NCI-H2081 treated with DMSO at 0.1 percent for 48 hours (cell line): Measurements from ENCODE around the gene SCT.
A peak's percentile ranks its signal among the peaks of the same experiment; 100 is the strongest.

Source experiments
- DNase-seq: peaks from one replicate; lab custom pipeline; 2025; lab: John Stamatoyannopoulos, UW

SCT gene

GRCh38 chr11:621838-622237, 5.1 kb downstream of the SCT start:
- no peak for DNase-seq

- DNase-seq: no peak
Observed at GRCh38 chr11:620935-621814, 5.8 kb downstream of the SCT start.

GRCh38 chr11:620201-620600, 6.8 kb downstream of the SCT start:
- no peak for DNase-seq

- no peak for DNase-seq
Observed at GRCh38 chr11:619628-620050, 7.3 kb downstream of the SCT start.

- no peak for DNase-seq
Observed at GRCh38 chr11:618856-619627, 7.9 kb downstream of the SCT start.

GRCh38 chr11:617912-618682, 8.9 kb downstream of the SCT start:
- no peak for DNase-seq

- DNase-seq: no peak
Observed at GRCh38 chr11:617199-617911, 9.6 kb downstream of the SCT start.

GRCh38 chr11:616320-617198, 10.4 kb downstream of the SCT start:
- no peak for DNase-seq

- peak; percentile 42 for DNase-seq
Observed at GRCh38 chr11:615504-616319, 11.3 kb downstream of the SCT start, which contains the start of gene IRF7. IRF7 (minus strand) TSS chr11:615950; CDS start chr11:615364, 586 bp downstream.

- DNase-seq: no peak
Observed at GRCh38 chr11:614623-615503, 12.1 kb downstream of the SCT start.

- no peak for DNase-seq
Observed at GRCh38 chr11:614021-614622, 12.9 kb downstream of the SCT start.

- peak; percentile 7 for DNase-seq
Observed at GRCh38 chr11:613369-613968, 13.5 kb downstream of the SCT start.

GRCh38 chr11:612961-613300, 14.1 kb downstream of the SCT start:
- no peak for DNase-seq

GRCh38 chr11:612201-612960, 14.6 kb downstream of the SCT start:
- DNase-seq: no peak

GRCh38 chr11:611001-611996, 15.7 kb downstream of the SCT start:
- no peak for DNase-seq
